ENCODE results near the gene ENAM. TPM values are rescaled to one million over a fixed set of nuclear protein-coding genes. Genes with fewer than 3 reads are reported as not detected.

Gene ENAM
- total RNA-seq, 4 donors from 2014 or later = 0.24 to 0.83 TPM; not detected in 2

- Histone ChIP-seq H3K4me1 (no peaks in the 10 kb centered on the region), H3K9me3 (no peaks in the 10 kb centered on the region), H3K27me3 (no peaks in the 10 kb centered on the region), H3K36me3 (no peaks in the 10 kb centered on the region), H3K4me3 (no peak overlapping the region), H3K27ac (no peak overlapping the region)
- intact Hi-C loops (cut with DNase I; ENCODE audit: low total_unique reads) = no loop called here
- no peak for TF ChIP-seq POLR2A (IDR thresholded peaks at IDR 0.05)
- no peak for TF ChIP-seq CTCF (IDR thresholded peaks at IDR 0.05)
- no peak for DNase-seq
Observed at GRCh38 chr4:70589785-70590184, 38.8 kb upstream of the ENAM start.

DNA sequence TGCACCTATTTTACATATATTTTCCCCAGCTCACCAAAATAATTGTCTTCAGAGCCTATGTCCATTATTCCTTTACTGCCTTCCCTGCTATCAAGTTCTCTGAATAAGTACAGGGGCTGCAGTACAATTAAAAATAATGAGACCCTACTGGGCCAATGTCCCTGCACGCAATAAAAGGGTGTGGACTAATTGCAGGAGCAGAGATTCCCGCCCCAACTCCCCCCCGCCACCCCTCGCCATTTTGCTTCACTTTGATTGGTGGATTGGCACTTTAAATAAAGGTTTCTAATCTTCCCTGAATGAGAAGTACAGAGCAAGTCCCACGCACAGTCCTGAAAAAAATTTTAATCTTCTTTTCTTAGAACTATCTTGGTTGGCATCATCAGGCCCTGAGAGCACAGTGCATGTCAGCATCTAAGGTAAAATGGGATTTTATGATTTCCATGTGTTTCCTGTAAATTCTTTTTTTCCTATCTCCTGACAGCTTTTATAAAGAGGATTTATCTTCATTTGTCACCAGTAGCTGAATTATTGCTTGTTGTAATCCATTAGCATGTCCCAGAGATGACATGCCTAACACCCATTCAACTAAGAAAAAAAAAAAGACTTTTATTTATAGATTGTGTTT, 36.5 kb upstream of the ENAM start, which contains the start of gene AMBN:
Gene AMBN, plus strand, starts transcription at position 302 of the 628 bp plus-strand sequence. Its CDS starts 103 bp downstream, at position 405.
- TF ChIP-seq POLR2A (IDR thresholded peaks at IDR 0.05) (no peak), CTCF (IDR thresholded peaks at IDR 0.05) (no peak)
- no peak within 1 kb of the TSS for H3K4me3 ChIP-seq
- no peaks in the 10 kb centered on the region for H3K27me3 ChIP-seq
- no peak within 1 kb of the TSS for H3K27ac ChIP-seq
- H3K36me3 ChIP-seq = no peaks in the 10 kb centered on the region
- H3K4me1 ChIP-seq = no peaks in the 10 kb centered on the region
- intact Hi-C loops (cut with DNase I; ENCODE audit: low total_unique reads) = no loop called here
- H3K9me3 ChIP-seq = no peaks in the 10 kb centered on the region
- DNase-seq = no peak

- no peaks in the 10 kb centered on the region for H3K36me3 ChIP-seq
- no peaks in the 10 kb centered on the region for H3K27me3 ChIP-seq
- DNase-seq = no peak
- TF ChIP-seq POLR2A (IDR thresholded peaks at IDR 0.05) = no peak
- TF ChIP-seq CTCF (IDR thresholded peaks at IDR 0.05) = no peak
- no peaks in the 10 kb centered on the region for H3K4me1 ChIP-seq
- H3K4me3 ChIP-seq = no peak overlapping the region
- intact Hi-C loops (cut with DNase I; ENCODE audit: low total_unique reads) = no loop called here
- H3K27ac ChIP-seq = no peak overlapping the region
- H3K9me3 ChIP-seq = no peaks in the 10 kb centered on the region
Observed at GRCh38 chr4:70594196-70594595, 34.3 kb upstream of the ENAM start.

DNA sequence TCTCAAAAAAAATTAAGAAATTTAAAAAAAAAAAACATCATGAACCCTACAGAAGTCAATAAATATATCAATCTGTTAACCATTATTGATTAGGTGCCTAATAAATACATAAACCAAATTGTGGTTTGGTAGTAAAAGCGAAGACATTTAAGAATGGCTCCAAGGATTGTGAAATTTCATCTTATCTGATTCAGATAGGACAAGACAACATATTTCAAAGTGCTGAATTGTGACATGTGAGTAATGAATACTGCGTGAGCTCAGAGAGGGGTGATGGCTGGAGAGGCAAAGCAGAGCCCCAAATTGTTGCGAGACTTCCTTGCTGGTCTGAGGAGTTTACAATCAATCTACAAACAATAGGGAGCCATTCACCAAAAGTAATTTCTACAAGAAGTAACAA, 28.2 kb upstream of the ENAM start:
- no peak for DNase-seq
- Histone ChIP-seq H3K36me3 (no peaks in the 10 kb centered on the region), H3K9me3 (no peaks in the 10 kb centered on the region), H3K4me3 (no peak overlapping the region), H3K27me3 (no peaks in the 10 kb centered on the region), H3K4me1 (no peaks in the 10 kb centered on the region), H3K27ac (no peak overlapping the region)
- TF ChIP-seq POLR2A (IDR thresholded peaks at IDR 0.05) = no peak
- TF ChIP-seq CTCF (IDR thresholded peaks at IDR 0.05) = no peak
- intact Hi-C loops (cut with DNase I; ENCODE audit: low total_unique reads) = no loop called here

DNA sequence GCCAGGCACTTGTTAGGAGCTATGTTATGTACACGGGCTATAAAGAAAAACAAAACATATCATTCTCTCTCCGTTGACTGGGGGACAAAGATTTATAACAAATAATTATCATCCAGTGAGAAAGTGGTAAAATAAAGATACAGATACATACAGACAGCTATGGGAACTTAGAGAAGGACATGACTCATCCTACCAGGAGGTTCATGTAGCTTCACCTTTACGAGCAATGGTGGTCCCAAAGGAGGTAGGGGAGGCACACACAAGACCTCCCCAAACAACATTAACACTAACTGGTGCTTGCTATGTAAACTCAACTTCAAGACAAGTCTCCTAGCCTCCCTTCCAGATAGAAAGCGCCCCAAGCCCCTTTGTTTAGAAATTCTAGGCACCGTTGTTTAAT, 27.6 kb upstream of the ENAM start:
- no peaks in the 10 kb centered on the region for H3K9me3 ChIP-seq
- no peak for DNase-seq
- TF ChIP-seq CTCF (IDR thresholded peaks at IDR 0.05) (no peak), POLR2A (IDR thresholded peaks at IDR 0.05) (no peak)
- no peak overlapping the region for H3K4me3 ChIP-seq
- no peaks in the 10 kb centered on the region for H3K4me1 ChIP-seq
- no peak overlapping the region for H3K27ac ChIP-seq
- intact Hi-C loops (cut with DNase I; ENCODE audit: low total_unique reads) = no loop called here
- H3K36me3 ChIP-seq = no peaks in the 10 kb centered on the region
- no peaks in the 10 kb centered on the region for H3K27me3 ChIP-seq
